Fibroblast of skin of right biceps (primary cell): ENCODE measurements around the gene SLC1A3.
A peak's percentile ranks its signal among the peaks of the same experiment; 100 is the strongest.

ENCODE experiments used
- DNase-seq: peaks from one replicate; pipeline ENCODE4 v3.0.0-alpha.2; 2013

SLC1A3 gene

DNA sequence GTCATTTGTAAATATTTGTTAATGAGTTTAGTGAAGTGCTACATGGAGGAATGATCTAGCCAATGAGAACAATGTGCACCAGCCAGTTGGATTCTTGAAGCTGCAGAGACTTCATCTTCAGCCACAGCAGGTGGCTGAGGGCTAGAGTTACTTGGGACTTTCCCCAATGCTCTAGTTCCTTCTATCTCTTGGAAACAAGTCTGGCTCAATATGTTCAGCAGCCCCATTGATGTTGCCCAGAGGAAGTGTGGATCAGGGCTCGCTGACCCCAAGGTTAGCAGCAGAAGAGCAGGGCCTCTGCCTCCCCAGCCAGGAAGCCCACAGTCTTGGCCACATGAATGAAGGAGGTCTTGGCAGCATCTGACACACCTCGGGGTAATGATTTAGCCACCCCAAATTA lies 117.5 kb downstream of the SLC1A3 start:
- no peak for DNase-seq

DNA sequence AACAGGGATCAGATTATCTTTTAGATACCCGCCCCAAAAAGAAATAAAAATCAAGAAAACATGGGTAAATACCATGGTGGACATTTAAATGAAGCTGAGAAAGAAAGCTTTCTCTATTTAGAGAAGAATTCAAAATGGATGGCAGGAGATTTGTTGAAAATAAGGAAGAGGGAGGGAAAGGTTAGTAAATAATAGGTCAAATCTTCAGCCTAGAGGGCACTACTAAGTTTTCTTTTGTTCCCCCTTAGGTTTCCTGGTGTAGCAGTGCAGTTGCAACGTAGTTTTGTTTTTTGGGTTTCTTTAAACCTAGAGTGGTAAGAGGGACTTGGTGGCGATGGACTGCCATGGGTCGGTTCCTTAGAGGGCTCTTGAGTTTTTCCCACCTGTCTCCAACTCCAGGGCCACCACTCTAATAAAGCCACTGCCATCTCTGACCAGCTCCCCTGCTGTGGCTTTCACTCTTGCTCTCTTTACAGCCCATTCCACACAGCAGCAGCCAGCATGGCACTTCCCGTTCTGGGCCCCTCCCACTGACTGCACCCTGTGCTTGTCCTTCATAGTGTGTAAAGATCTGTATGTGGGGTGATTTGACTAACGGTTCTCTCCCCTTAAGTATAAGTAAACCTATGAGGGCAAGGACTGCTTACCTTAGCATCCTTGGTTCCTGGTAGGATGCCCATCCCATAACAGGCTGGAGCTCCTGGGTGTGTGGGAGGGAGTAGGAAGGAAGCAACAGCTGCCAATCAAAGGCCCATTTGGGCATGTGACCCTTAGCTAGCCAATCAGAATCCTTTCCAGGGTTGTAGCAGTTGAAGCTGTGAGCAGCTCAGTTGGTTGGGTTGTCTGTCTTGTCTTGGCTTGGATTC lies 118.3 kb downstream of the SLC1A3 start:
- no peak for DNase-seq

GRCh38 chr5:36726317-36726716 lies 119.9 kb downstream of the SLC1A3 start:
- DNase-seq: no peak

- no peak for DNase-seq
These were observed 120.4 kb downstream of the SLC1A3 start for GRCh38 chr5:36726767-36727166.

GRCh38 chr5:36728697-36729543 lies 122.5 kb downstream of the SLC1A3 start:
- peak; percentile 65 for DNase-seq

DNA sequence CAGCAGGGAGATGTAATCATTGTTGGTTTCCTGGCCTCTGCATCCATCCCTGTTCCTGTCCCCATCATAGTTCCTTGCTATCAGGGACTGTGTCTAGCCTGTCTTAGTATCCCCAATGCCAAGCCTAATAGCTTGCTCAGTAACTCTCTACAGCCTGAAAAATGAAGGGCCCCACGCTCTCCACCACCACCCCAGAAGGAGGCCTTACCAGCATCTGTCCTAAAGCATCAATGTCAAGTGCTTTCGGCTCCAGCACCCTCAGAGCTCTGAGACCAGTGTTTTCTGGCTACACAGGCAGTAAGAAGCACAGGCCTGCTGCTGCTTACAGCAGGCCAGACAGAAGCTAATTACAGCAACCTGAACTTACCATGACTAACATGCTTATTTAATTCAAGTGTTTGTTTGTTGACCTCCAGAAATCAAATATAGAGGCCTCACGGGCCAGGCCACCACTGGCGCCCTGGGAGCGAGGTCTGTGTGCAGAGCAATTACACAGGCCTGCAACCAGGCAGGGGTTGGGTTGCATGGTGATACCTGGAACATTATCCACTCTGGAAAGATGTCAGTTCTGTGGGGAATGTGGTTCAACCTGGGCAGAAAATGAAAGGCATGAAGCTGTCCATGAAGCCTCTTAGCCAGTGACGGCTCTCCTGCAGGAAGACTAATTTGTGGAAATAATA lies 124.3 kb downstream of the SLC1A3 start:
- DNase-seq: no peak

GRCh38 chr5:36733183-36733582 lies 126.8 kb downstream of the SLC1A3 start:
- DNase-seq: no peak

DNA sequence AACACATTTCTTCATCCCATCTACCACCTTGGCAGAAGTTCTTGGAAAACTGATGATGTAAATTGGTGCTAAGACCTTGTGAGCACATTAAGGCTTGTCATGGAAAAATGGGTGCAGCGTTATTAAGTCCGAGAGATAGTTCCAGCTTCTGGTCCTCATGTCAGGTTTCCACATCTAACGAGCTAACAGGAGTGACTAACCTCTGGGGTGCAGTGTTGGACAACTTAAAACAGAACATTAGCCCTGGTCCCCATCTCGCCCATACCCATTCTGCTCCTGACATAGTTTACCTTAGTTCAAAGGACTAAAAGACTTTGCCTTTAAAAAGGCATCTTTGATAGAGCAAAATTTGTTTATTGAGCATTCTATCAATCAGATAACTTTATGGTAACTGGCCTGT lies 128.0 kb downstream of the SLC1A3 start:
- DNase-seq: no peak

- no peak for DNase-seq
These were observed 129.5 kb downstream of the SLC1A3 start for GRCh38 chr5:36735891-36736290.
